Naive B cell (primary cell): Measurements from ENCODE around the gene IFNL4. TPM values are rescaled to one million over a fixed set of nuclear protein-coding genes. Genes with fewer than 3 reads are reported as not detected.
"Not testable (repeated sequence)": the region's sequence is repeated elsewhere in the genome, so short reads cannot be mapped to it uniquely, and the experiment has no call there.

ENCODE experiments used
- ATAC-seq, 2 donors: fragments of 150-1000 bp; cut with Tn5 transposase; 2 replicates each; pipeline ENCODE4 v1.10.0; 2021; ENCODE audit warnings: low read depth in 2 of 2, mild to moderate bottlenecking in 2 of 2, moderate library complexity in 2 of 2
- DNase-seq: peaks from one replicate; pipeline ENCODE4 v3.0.0; 2022
- H3K27ac Mint-ChIP-seq, 6 donors: one replicate each; pipeline ENCODE4 v1.8.0; 2020 to 2022; ENCODE audit warnings: mild to moderate bottlenecking in 6 of 6, mixed read lengths in 6 of 6, moderate library complexity in 5 of 6, inconsistent platforms in 2 of 6
- H3K27me3 Mint-ChIP-seq, 3 donors: one replicate each; pipeline ENCODE4 v1.8.0; 2021 to 2022; ENCODE audit warnings: mixed read lengths in 3 of 3, mild to moderate bottlenecking in 1 of 3
- H3K36me3 Mint-ChIP-seq, 2 donors: one replicate each; pipeline ENCODE4 v1.8.0; 2020 to 2022; ENCODE audit warnings: mixed read lengths in 2 of 2, inconsistent platforms in 1 of 2, mild to moderate bottlenecking in 1 of 2
- H3K4me1 Mint-ChIP-seq, 3 donors: one replicate each; pipeline ENCODE4 v1.8.0; 2020 to 2022; ENCODE audit warnings: mixed read lengths in 3 of 3, inconsistent platforms in 1 of 3, mild to moderate bottlenecking in 1 of 3, moderate library complexity in 1 of 3
- H3K4me3 Mint-ChIP-seq, 8 donors: one replicate each; pipeline ENCODE4 v1.8.0; 2020 to 2022; ENCODE audit warnings: mild to moderate bottlenecking in 8 of 8, mixed read lengths in 8 of 8, moderate library complexity in 8 of 8, inconsistent platforms in 2 of 8
- H3K9me3 Mint-ChIP-seq, 7 donors: one replicate each; pipeline ENCODE4 v1.8.0; 2020 to 2022; ENCODE audit warnings: mixed read lengths in 7 of 7, mild to moderate bottlenecking in 5 of 7, inconsistent platforms in 2 of 7, moderate library complexity in 1 of 7
- polyA plus RNA-seq, 6 donors: library from polyadenylated mRNA; unstranded; fragments of 300-500 nt; fragmentation: Illumina TruSeq; gene quantifications; one replicate each; pipeline ENCODE4 v1.2.3, GENCODE V29; 2021; ENCODE audit warnings: low read depth in 6 of 6

Gene IFNL4
- polyA plus RNA-seq: not detected

DNA sequence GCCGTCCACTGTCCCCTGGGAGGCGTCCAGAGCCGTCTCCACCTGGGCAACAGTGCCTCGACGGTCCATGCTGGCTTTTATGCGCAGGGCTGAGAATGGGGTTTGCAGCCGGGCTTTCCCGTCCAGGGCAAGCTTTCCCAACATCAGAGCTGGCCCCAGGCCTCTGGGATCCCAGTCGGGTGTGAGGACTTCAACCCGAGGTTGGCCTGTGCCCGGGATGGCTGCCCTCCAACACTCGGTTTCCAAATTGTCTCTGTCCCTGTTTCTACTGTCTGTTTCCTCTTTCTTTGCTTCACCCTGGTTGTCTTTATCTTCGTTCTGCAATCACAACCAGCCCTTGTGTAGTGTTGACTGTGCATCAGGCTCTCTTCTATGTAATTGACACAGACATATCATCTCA lies at the start of gene IFNL4:
TSS of gene IFNL4 (minus strand) at position 51 of the 400 bp plus-strand sequence.
- H3K4me1 Mint-ChIP-seq: peaks cover 0 to 8% (median 2%) of the 10 kb centered on the region in 3 donors
- H3K4me3 Mint-ChIP-seq: peak within 1 kb of the TSS in 1 of 8 donors; percentile 70
- peaks cover 8 to 39% (median 13%) of the 10 kb centered on the region in 3 donors for H3K27me3 Mint-ChIP-seq
- DNase-seq (no peak), ATAC-seq (no peak)
- H3K27ac Mint-ChIP-seq: no peak within 1 kb of the TSS
- H3K36me3 Mint-ChIP-seq: no peaks in the 10 kb centered on the region
- peaks cover 0 to 4% (median 0%) of the 10 kb centered on the region in 7 donors for H3K9me3 Mint-ChIP-seq

- DNase-seq (no peak), ATAC-seq (no peak)
Observed at GRCh38 chr19:39297931-39298634, 49.4 kb upstream of the IFNL4 start.

DNA sequence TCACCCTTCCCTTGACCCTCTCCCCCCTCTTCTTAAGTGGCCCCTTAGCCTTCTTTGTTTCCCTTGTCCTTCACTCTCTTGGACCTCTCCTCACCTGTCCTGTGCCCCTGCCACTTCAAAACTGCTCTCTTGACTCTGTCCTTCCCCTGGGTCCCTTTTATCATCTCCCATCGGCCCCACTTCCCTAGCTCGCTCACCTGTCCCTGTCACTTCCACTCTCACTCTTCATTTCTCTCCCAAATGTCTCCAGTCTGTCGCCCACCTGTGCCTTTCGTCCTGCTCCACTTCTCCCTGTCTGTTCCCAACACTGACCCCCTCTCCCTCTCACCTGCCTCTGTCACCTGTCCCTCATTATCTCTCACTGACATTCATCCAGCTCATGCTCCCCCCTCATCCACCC lies 48.2 kb upstream of the IFNL4 start:
- H3K27me3 Mint-ChIP-seq: peaks cover 12 to 36% (median 23%) of the 10 kb centered on the region in 3 donors
- no peaks in the 10 kb centered on the region for H3K9me3 Mint-ChIP-seq
- peak overlapping the region in 1 of 6 donors; percentile 70 for H3K27ac Mint-ChIP-seq
- H3K36me3 Mint-ChIP-seq: no peaks in the 10 kb centered on the region
- ATAC-seq (no peak), DNase-seq (no peak)
- H3K4me3 Mint-ChIP-seq: no peak overlapping the region
- H3K4me1 Mint-ChIP-seq: no peaks in the 10 kb centered on the region

More at GRCh38 chr19:39297931-39298634, 49.4 kb upstream of the IFNL4 start:
- Mint-ChIP-seq H3K9me3 (no peaks in the 10 kb centered on the region), H3K27ac (peak overlapping the region in 3 of 6 donors; percentile 26 to 68 (median 30)), H3K27me3 (peaks cover 9 to 34% (median 23%) of the 10 kb centered on the region in 3 donors), H3K4me1 (no peaks in the 10 kb centered on the region), H3K36me3 (no peaks in the 10 kb centered on the region), H3K4me3 (no peak overlapping the region)

DNA sequence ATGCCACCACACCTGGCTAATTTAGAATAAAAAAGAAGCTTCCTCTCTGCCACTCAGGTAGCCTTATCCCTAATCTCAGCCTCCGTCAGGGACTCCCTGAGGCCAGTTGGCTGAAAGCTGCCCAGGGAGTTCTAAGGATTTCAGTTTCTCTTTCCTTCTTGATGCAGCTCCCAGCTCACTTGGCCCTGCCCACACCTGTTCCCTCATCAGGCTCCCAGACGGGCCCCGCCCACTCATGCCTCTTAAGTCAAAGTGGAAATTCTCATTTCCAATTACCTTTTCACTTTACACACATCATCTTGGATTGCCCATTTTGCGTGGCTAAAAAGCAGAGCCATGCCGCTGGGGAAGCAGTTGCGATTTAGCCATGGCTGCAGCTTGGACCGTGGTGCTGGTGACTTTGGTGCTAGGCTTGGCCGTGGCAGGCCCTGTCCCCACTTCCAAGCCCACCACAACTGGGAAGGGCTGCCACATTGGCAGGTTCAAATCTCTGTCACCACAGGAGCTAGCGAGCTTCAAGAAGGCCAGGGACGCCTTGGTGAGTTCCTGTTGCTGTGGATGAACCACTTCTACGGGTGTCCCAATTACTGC lies 47.5 kb upstream of the IFNL4 start, which contains the start of gene IFNL1:
TSS of gene IFNL1 (plus strand) at position 353 of the 591 bp plus-strand sequence. CDS start at position 368, 15 bp downstream.
- Mint-ChIP-seq H3K9me3 (no peaks in the 10 kb centered on the region), H3K27ac (peak within 1 kb of the TSS in 1 of 6 donors; percentile 70), H3K27me3 (peaks cover 12 to 36% (median 23%) of the 10 kb centered on the region in 3 donors), H3K36me3 (no peaks in the 10 kb centered on the region), H3K4me1 (no peaks in the 10 kb centered on the region), H3K4me3 (no peak within 1 kb of the TSS)
- ATAC-seq: no peak
- DNase-seq: no peak

- H3K27ac Mint-ChIP-seq: no peak overlapping the region
- H3K4me1 Mint-ChIP-seq: no peaks in the 10 kb centered on the region
- ATAC-seq (no peak), DNase-seq (no peak)
- no peaks in the 10 kb centered on the region for H3K36me3 Mint-ChIP-seq
- H3K4me3 Mint-ChIP-seq: no peak overlapping the region
- H3K9me3 Mint-ChIP-seq: peaks cover 0 to 9% (median 3%) of the 10 kb centered on the region in 7 donors
- H3K27me3 Mint-ChIP-seq: peaks cover 10 to 41% (median 30%) of the 10 kb centered on the region in 3 donors
Observed at GRCh38 chr19:39293394-39293793, 44.7 kb upstream of the IFNL4 start.

DNA sequence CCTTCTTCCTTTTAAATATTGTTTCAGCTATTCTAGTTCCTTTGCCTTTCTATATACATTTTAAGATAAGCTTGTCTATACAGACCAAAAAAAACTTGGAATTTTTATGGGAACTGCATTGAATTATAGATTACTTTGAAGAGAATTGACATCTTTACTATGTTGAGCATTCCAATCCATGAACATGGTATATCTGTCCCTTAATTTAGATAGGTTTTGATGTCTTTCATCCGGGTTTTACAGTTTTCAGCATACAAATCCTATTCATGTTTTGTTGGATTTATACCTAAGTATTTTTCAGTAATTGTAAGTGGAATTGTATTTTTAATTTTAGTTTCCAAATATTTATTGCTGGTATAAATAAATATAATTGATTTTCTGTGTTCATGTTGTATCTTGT lies 35.4 kb upstream of the IFNL4 start:
- peaks cover 5 to 26% (median 20%) of the 10 kb centered on the region in 3 donors for H3K27me3 Mint-ChIP-seq

DNA sequence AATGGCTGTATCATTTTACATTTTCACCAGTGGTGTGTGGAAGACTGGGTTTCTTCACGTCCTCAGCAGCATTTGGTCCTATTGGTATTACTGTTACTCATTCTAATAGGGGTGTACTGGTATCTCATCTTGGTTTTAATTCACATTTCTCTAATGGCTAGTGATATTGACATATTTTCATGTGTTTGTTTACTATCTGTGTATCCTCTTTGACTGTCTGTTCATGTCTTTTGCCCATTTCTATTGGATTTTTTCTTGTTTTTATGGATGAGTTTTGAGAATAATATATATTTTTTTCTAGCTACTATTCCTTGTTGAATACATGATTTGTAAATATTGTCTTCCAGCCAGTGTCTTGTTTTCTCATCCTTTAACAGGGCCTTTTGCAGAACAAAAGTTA lies 33.4 kb upstream of the IFNL4 start:
- Mint-ChIP-seq H3K9me3 (peaks cover 0 to 36% (median 17%) of the 10 kb centered on the region in 7 donors), H3K36me3 (peaks cover 10 to 13% of the 10 kb centered on the region in 2 donors), H3K4me3 (no peak overlapping the region), H3K4me1 (no peaks in the 10 kb centered on the region), H3K27me3 (peaks cover 5 to 26% (median 20%) of the 10 kb centered on the region in 3 donors), H3K27ac (no peak overlapping the region)
- DNase-seq (no peak), ATAC-seq (no peak)

More for the DNA sequence above, 35.4 kb upstream of the IFNL4 start:
- H3K9me3 Mint-ChIP-seq: peaks cover 0 to 43% (median 20%) of the 10 kb centered on the region in 7 donors
- H3K4me1 Mint-ChIP-seq: no peaks in the 10 kb centered on the region
- H3K36me3 Mint-ChIP-seq: peaks cover 10 to 13% of the 10 kb centered on the region in 2 donors
- H3K4me3 Mint-ChIP-seq: no peak overlapping the region
- H3K27ac Mint-ChIP-seq: no peak overlapping the region
- DNase-seq (no peak), ATAC-seq (no peak)

GRCh38 chr19:39277598-39277997 lies 28.9 kb upstream of the IFNL4 start:
- Mint-ChIP-seq H3K9me3 (peaks cover 0 to 19% (median 11%) of the 10 kb centered on the region in 7 donors), H3K27ac (no peak overlapping the region), H3K27me3 (peaks cover 5 to 18% (median 9%) of the 10 kb centered on the region in 3 donors), H3K4me1 (no peaks in the 10 kb centered on the region), H3K4me3 (no peak overlapping the region), H3K36me3 (peaks cover 0 to 10% of the 10 kb centered on the region in 2 donors)
- ATAC-seq (no peak), DNase-seq (no peak)

DNA sequence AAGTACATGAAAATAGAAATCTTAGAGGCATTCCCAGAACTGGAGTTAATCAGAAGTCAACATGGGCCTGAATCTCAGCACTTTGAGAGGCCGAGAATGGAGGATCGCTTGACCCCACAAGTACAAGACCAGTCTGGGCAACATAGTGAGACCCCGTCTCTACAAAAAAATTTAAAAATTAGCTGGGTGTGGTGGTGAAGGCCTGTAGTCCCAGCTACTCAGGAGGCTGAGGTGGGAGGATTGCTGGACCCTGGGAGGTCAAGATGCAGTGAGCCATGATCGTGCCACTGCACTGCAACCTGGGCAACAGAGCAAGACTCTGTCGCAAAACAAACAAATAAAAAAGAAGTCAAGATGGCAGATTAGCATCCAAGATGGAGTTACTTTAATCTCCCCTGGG lies 28.1 kb upstream of the IFNL4 start:
- peaks cover 0 to 12% (median 2%) of the 10 kb centered on the region in 7 donors for H3K9me3 Mint-ChIP-seq
- peak overlapping the region in 1 of 6 donors; percentile 56 for H3K27ac Mint-ChIP-seq
- H3K4me3 Mint-ChIP-seq: no peak overlapping the region
- H3K4me1 Mint-ChIP-seq: no peaks in the 10 kb centered on the region
- H3K36me3 Mint-ChIP-seq: peaks cover 0 to 5% of the 10 kb centered on the region in 2 donors
- H3K27me3 Mint-ChIP-seq: peaks cover 5 to 15% (median 6%) of the 10 kb centered on the region in 3 donors
- DNase-seq: no peak
- no peak for ATAC-seq

GRCh38 chr19:39275578-39275977 lies 26.9 kb upstream of the IFNL4 start:
- H3K36me3 Mint-ChIP-seq: no peaks in the 10 kb centered on the region
- no peak for DNase-seq

DNA sequence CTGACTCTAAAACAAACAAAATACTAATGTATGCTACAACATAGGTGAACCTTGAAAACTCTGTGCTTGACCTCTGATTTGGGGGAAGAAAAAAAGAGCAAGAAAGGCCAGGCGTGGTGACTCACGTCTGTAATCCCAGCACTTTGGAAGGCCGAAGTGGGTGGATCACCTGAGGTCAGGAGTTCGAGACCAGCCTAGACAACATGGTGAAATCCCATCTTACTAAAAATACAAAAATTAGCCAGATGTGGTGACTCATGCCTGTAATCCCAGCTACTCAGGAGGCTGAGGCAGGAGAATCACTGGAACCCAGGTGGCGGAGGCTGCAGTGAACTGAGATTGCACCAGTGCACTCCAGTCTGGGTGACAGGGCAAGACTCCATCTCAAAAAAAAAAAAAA lies 25.2 kb upstream of the IFNL4 start:
- H3K27ac Mint-ChIP-seq, H3K36me3 Mint-ChIP-seq, H3K9me3 Mint-ChIP-seq, ATAC-seq, DNase-seq, H3K4me1 Mint-ChIP-seq, H3K4me3 Mint-ChIP-seq: not testable (repeated sequence)
- peaks cover 20 to 24% (median 21%) of the 10 kb centered on the region in 3 donors for H3K27me3 Mint-ChIP-seq

More at GRCh38 chr19:39275578-39275977, 26.9 kb upstream of the IFNL4 start:
- no peak for ATAC-seq
- no peak overlapping the region for H3K27ac Mint-ChIP-seq
- H3K4me1 Mint-ChIP-seq: no peaks in the 10 kb centered on the region
- no peak overlapping the region for H3K4me3 Mint-ChIP-seq
- peaks cover 0 to 4% (median 0%) of the 10 kb centered on the region in 7 donors for H3K9me3 Mint-ChIP-seq
- peaks cover 6 to 13% (median 12%) of the 10 kb centered on the region in 3 donors for H3K27me3 Mint-ChIP-seq

GRCh38 chr19:39270036-39270871 lies 21.6 kb upstream of the IFNL4 start:
- H3K9me3 Mint-ChIP-seq: no peaks in the 10 kb centered on the region
- H3K27ac Mint-ChIP-seq: peak overlapping the region in 1 of 6 donors; percentile 67
- peak overlapping the region in 1 of 8 donors; percentile 70 for H3K4me3 Mint-ChIP-seq
- ATAC-seq: no peak
- no peaks in the 10 kb centered on the region for H3K4me1 Mint-ChIP-seq
- peaks cover 14 to 42% (median 31%) of the 10 kb centered on the region in 3 donors for H3K27me3 Mint-ChIP-seq
- DNase-seq: no peak
- no peaks in the 10 kb centered on the region for H3K36me3 Mint-ChIP-seq

DNA sequence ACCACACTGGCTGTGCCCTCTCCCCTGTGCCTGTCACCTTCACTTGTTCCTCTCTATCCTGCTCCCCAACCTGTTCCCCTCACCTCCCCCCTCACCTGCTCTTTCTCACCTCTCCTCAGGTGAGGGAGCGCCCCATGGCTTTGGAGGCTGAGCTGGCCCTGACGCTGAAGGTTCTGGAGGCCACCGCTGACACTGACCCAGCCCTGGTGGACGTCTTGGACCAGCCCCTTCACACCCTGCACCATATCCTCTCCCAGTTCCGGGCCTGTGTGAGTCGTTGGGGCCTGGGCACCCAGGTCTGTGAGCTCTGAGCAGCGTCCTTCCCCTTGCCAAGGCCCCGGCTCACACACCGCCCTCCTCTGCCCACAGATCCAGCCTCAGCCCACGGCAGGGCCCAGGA lies 20.7 kb upstream of the IFNL4 start:
- DNase-seq, H3K36me3 Mint-ChIP-seq, H3K4me3 Mint-ChIP-seq, ATAC-seq, H3K9me3 Mint-ChIP-seq, H3K4me1 Mint-ChIP-seq: not testable (repeated sequence)
- peaks cover 14 to 46% (median 32%) of the 10 kb centered on the region in 3 donors for H3K27me3 Mint-ChIP-seq
- peak overlapping the region in 1 of 6 donors; percentile 26 for H3K27ac Mint-ChIP-seq
